Upper lobe of left lung (tissue), 4 donors: ENCODE measurements around the gene NRXN3.

Experiments
- POLR2AphosphoS5 ChIP-seq, 2 donors: sonication (generic); formaldehyde crosslinking; IDR thresholded peaks; one replicate each; pipeline ENCODE4 v1.5.1; 2017; ENCODE audit warnings: antibody characterized with exemption in 2 of 2
- TF ChIP-seq, protein P1 (sequence below), 6 experiments: fragments of 450-650 bp in 4 of 6; fragments of 200-600 bp in 2 of 6; sonication (generic) in 2 of 6; IDR thresholded peaks; one replicate each; pipeline ENCODE4 v1.5.1; 2016 to 2019; ENCODE audit warnings: antibody characterized with exemption in 6 of 6

DNA sequence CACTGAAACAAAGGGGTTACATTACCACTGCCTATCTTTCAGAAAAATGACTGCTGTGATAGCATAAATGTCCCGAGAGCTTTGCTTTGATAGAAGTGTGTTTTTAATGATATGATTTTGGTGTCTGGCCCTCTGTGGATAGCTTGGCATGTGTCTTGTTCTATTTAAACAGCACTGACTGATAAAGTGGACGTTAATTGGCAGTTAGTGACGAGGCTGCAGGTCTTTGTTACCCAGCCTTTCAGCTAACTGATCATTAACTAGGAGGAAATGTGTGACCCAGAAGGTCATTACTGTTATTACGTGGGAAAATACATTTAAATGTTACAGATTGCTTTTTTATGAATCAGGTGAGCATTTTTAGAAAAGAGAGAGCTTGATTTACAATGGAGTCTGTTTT is 1612.9 kb downstream of the NRXN3 start:
- TF ChIP-seq, protein P1, sequence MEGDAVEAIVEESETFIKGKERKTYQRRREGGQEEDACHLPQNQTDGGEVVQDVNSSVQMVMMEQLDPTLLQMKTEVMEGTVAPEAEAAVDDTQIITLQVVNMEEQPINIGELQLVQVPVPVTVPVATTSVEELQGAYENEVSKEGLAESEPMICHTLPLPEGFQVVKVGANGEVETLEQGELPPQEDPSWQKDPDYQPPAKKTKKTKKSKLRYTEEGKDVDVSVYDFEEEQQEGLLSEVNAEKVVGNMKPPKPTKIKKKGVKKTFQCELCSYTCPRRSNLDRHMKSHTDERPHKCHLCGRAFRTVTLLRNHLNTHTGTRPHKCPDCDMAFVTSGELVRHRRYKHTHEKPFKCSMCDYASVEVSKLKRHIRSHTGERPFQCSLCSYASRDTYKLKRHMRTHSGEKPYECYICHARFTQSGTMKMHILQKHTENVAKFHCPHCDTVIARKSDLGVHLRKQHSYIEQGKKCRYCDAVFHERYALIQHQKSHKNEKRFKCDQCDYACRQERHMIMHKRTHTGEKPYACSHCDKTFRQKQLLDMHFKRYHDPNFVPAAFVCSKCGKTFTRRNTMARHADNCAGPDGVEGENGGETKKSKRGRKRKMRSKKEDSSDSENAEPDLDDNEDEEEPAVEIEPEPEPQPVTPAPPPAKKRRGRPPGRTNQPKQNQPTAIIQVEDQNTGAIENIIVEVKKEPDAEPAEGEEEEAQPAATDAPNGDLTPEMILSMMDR (IDR thresholded peaks at IDR 0.05): no peak
- TF ChIP-seq POLR2AphosphoS5 (IDR thresholded peaks at IDR 0.05): no peak
